AG09309 (cell line): ENCODE measurements around the gene CDA.
A peak's percentile ranks its signal among the peaks of the same experiment; 100 is the strongest.

Experiments used
- DNase-seq: peaks from one replicate; pipeline ENCODE4 v3.0.0-alpha.2; 2010; ENCODE audit warnings: low read depth
- H3K4me3 ChIP-seq: 2 replicates; pipeline ENCODE4 v1.5.1; 2011; ENCODE audit warnings: mild to moderate bottlenecking, low read depth, low read length, moderate library complexity; ENCODE audit not compliant: control insufficient read depth
- TF ChIP-seq, protein P1 (sequence below): IDR thresholded peaks from 2 replicates; pipeline ENCODE4 v1.5.1; 2011; ENCODE audit warnings: mild to moderate bottlenecking, low read depth, low read length, inconsistent platforms; ENCODE audit not compliant: insufficient read depth, control insufficient read depth; ENCODE audit errors: missing control alignments

CDA gene

DNA sequence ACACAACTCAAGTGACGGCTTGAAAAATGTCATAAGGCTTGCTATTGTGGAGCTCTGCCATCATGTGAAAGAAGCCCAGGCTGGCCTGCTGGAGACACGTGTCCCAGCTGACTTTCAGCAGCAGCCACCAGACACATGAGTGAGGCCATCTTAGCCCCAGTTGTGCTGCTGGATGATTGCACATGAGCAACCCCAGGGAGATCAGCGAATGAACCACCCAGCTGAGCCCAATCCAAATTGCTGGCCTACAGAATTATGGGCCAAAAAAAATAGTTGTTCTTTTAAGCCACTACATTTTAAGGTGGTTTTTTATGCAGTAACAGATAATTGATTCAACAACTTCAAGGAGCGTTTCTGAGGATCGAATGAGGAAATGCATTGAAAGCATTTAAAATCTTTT, 17.5 kb upstream of the CDA start:
- H3K4me3 ChIP-seq, result no peak overlapping the region
- TF ChIP-seq, protein P1, sequence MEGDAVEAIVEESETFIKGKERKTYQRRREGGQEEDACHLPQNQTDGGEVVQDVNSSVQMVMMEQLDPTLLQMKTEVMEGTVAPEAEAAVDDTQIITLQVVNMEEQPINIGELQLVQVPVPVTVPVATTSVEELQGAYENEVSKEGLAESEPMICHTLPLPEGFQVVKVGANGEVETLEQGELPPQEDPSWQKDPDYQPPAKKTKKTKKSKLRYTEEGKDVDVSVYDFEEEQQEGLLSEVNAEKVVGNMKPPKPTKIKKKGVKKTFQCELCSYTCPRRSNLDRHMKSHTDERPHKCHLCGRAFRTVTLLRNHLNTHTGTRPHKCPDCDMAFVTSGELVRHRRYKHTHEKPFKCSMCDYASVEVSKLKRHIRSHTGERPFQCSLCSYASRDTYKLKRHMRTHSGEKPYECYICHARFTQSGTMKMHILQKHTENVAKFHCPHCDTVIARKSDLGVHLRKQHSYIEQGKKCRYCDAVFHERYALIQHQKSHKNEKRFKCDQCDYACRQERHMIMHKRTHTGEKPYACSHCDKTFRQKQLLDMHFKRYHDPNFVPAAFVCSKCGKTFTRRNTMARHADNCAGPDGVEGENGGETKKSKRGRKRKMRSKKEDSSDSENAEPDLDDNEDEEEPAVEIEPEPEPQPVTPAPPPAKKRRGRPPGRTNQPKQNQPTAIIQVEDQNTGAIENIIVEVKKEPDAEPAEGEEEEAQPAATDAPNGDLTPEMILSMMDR, result no peak
- no peak for DNase-seq

GRCh38 chr1:20573987-20574386, 14.9 kb upstream of the CDA start:
- no peak overlapping the region for H3K4me3 ChIP-seq
- no peak for DNase-seq
- TF ChIP-seq, protein P1, result no peak

- H3K4me3 ChIP-seq, result no peak overlapping the region
- TF ChIP-seq, protein P1, result peak; percentile 81
- DNase-seq, result no peak
Observed at GRCh38 chr1:20574686-20575540, 14.0 kb upstream of the CDA start.

GRCh38 chr1:20575541-20576336, 13.2 kb upstream of the CDA start:
- H3K4me3 ChIP-seq, result no peak overlapping the region
- TF ChIP-seq, protein P1, result no peak
- no peak for DNase-seq

- TF ChIP-seq, protein P1, result no peak
- no peak for DNase-seq
Observed at GRCh38 chr1:20578062-20578461, 10.8 kb upstream of the CDA start.

GRCh38 chr1:20578721-20579395, 10.0 kb upstream of the CDA start:
- TF ChIP-seq, protein P1, result no peak
- H3K4me3 ChIP-seq, result no peak overlapping the region
- no peak for DNase-seq

More at GRCh38 chr1:20578062-20578461, 10.8 kb upstream of the CDA start:
- no peak overlapping the region for H3K4me3 ChIP-seq
